Activated CD4-positive, alpha-beta T cell treated with anti-CD3 and anti-CD28 coated beads, Interleukin-2, amount 50 U/mL, for 1 hour (primary cell): ENCODE data around the gene SLC22A6.

ENCODE experiments used
- DNase-seq: peaks from one replicate; pipeline ENCODE4 v3.0.0-alpha.2; 2020

The SLC22A6 gene

DNA sequence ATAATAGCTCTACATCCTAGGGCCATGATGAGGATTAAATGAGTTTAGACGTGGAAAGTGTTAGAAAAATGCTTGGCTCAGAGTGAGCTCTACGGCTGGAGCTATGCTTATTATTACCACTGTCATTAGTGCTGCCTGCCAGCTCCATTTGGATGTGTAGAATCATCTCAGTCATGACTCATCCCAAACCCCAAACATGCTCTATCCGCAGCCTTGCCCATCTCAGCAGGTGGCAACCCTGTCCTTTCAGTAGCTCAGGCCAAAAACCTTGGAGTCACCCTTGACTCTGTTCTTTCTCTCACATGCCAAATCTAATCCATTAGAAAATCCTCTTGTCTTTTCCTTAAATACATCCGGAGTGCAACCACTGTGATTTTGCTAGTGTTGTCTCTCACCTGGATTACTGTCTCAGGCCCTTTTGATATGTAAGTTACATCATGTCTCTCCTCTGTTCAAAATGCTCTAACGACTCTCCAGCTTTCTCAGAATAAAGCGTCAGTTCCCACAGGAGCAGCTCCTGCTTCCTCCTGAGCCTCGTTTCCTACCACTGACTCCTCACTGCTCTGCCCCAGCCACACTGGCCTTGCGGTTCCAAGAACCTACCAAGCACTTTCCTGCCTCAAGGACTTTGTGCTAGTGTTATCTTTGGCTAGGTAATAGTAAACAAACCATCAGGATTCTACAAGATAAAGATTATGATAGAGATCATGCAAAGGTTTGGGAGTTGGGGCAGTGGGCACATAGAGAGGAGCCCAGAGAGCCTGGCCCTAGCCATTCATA is 53.1 kb downstream of the SLC22A6 start:
- no peak for DNase-seq

DNA sequence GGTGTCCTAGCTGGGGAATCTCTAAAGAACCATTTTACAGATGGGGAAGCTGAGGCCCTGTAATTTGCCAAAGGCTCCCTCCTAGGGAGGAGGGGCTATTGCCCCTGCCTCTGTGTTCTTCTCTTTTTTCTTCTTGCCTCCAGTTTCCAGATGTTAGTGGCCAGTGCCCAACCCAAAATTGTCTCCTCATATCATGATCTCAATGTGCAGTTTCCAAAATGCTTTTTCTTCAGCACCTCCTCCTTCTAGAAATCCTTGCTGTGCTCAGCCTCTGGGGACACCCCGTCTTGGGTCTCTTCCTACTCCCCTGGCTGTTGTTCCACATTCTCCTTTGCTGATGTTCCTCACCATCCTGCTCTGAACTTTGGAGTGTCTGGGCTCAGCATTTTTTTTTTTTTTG is 54.1 kb downstream of the SLC22A6 start:
- no peak for DNase-seq

DNA sequence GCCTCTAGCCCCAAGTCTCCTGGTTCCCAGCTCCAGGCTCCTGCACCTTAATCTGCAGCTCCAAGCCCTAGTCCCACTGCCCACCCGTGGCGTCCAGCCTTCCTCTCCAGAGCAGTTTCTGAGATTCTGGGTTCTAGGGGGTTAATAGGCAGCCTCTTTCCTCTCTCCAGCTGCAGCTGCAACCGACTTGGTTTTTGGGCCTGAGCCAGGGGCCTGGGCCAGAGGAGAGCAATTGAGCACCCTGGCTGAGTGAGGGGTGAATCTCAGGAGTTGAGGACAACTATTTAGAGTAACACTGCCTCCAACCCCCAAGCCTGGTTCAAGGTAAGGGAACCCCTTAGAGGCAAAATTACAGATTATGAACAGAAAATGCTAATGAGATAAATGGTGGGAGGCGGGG is 54.6 kb downstream of the SLC22A6 start:
- no peak for DNase-seq

DNA sequence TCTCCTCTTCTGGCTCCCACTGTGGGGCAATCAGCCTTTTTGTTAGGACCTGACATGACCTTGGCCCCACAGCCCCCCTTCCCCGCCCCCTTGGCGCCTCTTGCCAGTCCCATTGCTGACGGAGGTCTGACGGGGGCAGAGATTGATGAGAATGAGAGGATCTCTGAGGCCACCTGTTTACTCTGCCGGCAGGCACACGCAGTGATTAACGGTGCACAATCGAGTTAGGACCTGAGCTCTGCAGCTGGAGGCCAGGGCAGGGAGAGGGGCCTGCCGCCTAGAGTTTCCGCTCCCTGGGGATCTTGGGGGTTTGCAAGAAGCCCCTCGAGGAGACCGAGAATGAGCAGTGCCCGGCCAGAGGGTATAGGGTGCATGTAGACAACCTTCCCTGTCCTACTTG is 56.8 kb downstream of the SLC22A6 start:
- DNase-seq, result no peak

DNA sequence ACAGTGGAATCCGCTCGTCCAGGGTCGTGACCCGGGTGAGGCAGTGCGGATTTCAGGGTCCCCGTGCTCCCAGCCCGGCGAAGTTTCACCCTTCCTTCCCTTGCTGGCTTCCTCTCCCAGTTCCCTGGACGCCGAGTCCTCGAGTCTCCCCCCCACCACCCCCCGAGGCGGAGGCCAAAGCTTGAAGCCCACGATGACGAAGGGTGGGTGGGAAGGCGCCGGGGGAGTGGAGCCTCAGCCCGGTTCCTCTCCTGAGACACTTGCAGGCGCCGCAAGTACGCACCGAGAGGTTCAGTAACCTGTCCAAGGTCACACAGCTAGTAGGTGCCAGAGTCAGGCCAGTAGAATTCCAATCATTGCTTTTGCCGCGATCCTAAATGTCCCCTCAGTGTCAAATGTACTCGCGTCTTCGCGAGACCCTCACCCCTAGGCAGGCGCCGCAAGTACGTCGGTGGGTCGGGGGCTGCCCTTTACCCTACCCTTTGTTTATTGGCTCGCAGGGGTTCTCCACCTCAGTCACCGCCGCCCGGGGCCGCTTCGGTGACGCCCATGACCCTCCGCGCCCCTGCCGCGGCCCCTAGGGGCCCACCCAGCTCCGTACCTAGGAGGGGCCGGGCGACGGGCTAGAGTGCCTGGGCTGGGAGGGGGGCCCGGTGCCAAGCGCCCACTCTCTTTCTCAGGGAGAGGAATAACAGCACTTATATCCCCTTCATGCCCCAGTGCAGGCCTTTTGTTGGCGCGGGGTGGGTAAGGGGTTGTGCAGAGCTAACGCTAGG is 57.9 kb downstream of the SLC22A6 start:
- DNase-seq, result no peak
